ENCODE results near the gene MRPL49.
"Not testable (repeated sequence)": the region's sequence is repeated elsewhere in the genome, so short reads cannot be mapped to it uniquely, and the experiment has no call there.

Gene MRPL49

GRCh38 chr11:65167656-65168055 is 45.5 kb downstream of the MRPL49 start:
- no peak for TF ChIP-seq CTCF (IDR thresholded peaks at IDR 0.05; ENCODE audit: low read depth, low read length)
- no peak for DNase-seq (ENCODE audit: low read depth in 2 of 2)
- H3K4me3 ChIP-seq (replicated peaks in 1 of 2; ENCODE audit: low read depth in 2 of 2, low read length in 2 of 2), result no peak overlapping the region

- no peak for TF ChIP-seq CTCF (IDR thresholded peaks at IDR 0.05; ENCODE audit: low read depth, low read length)
- H3K4me3 ChIP-seq (replicated peaks in 1 of 2; ENCODE audit: low read depth in 2 of 2, low read length in 2 of 2), result no peak overlapping the region
- DNase-seq (ENCODE audit: low read depth in 2 of 2), result peak; percentile 65 to 71
Observed at GRCh38 chr11:65169164-65169641, 47.1 kb downstream of the MRPL49 start.

- no peak within 1 kb of the TSS for H3K4me3 ChIP-seq (replicated peaks in 1 of 2; ENCODE audit: low read depth in 2 of 2, low read length in 2 of 2)
- no peak for DNase-seq (ENCODE audit: low read depth in 2 of 2)
- TF ChIP-seq CTCF (IDR thresholded peaks at IDR 0.05; ENCODE audit: low read depth, low read length), result no peak
Observed at GRCh38 chr11:65170058-65170534, 48.0 kb downstream of the MRPL49 start, which contains the start of gene SPDYC. SPDYC (plus strand) TSS chr11:65170233; CDS start chr11:65171358, 1,125 bp downstream.

GRCh38 chr11:65172600-65172999 is 50.5 kb downstream of the MRPL49 start:
- no peak for TF ChIP-seq CTCF (IDR thresholded peaks at IDR 0.05; ENCODE audit: low read depth, low read length)
- no peak overlapping the region for H3K4me3 ChIP-seq (replicated peaks in 1 of 2; ENCODE audit: low read depth in 2 of 2, low read length in 2 of 2)
- no peak for DNase-seq (ENCODE audit: low read depth in 2 of 2)

GRCh38 chr11:65174571-65175010 is 52.5 kb downstream of the MRPL49 start:
- H3K4me3 ChIP-seq (replicated peaks in 1 of 2; ENCODE audit: low read depth in 2 of 2, low read length in 2 of 2); DNase-seq (ENCODE audit: low read depth in 2 of 2): not testable (repeated sequence)

Measured in cardiac fibroblast (primary cell).